ENCODE data around the gene ERBB2.
"Not testable (repeated sequence)": the region's sequence is repeated elsewhere in the genome, so short reads cannot be mapped to it uniquely, and the experiment has no call there.

Gene ERBB2

DNA sequence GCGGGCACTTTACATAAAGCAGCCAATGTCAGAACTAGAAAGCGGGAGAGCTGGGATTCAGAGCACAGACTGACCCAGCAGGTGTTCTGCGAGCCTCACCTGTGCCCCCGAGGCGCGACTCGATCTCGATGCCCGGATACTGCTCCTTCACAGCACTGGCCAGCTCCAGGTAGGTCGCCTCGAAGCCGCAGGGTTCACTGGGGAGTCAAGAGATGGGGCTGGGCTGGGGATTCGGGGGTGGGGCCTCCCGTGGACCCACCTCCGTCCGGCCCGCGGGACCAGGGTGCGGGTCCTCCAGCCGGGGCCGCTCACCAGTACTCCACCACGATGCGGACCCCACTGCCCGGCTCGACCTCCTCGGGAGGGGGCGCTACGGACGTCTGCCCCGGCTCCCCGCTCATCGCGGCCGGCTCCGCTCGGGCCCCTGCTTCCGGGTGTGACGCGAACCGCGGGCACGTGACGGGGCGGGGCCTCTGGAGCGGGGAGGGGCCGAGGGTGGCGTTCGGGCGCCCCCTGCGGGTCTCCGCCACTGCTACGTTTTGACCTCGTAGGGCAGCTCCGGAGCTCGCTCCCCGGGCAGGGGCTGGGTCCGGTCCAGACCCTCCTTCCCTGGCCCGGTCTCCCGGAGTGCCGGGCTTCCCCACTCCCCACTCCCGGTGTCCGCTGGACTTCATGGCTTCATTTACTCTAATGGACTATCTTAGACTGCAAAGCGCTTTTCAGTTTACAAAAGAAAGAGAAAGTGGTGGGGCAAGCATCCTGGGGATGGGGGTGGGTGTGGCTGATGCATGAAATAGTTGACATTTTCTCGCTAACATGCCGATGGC, 30.4 kb downstream of the ERBB2 start, which contains the start of gene MIEN1:
TSS of gene MIEN1 (minus strand) at position 438 of the 827 bp plus-strand sequence. CDS start at position 401, 37 bp downstream.
- FAIRE-seq, result no peak

DNA sequence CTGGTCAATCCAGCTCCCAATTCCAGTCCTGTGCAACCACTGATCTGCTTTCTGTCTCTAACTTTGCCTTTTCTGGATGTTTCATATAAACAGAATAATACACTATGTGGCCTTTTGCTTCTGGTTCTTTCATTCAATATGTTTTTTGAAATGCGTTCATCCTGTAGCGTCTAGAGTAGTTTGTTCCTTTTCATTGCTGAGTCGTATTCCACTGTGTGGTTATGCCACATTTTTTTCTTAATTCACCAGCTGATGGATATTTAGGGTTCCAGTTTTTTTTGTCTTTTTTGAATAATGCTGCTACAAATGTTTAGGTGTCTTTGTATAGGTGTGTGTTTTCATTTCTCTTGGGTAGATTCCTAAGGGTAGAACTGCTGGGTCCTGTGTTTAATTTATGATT, 32.7 kb downstream of the ERBB2 start:
- FAIRE-seq, result no peak

DNA sequence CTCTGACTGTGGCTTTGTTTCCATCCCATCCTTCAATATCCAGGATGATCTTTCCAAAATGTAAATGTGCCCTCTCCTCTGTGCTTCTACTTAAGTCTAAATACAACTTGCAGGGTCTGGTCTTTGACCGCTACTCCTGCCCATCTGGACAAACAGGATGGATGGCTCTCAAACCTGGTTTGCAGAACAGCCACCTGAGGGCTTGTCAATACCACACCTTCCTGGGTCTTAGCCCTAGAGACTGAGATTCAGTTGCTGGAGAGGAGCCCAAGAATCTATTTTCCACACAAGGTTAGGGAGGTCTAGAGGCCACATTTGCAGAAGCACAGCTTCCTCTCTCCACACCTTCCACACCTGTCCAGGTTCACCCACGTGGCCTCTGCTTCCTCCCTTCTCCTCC, 36.0 kb downstream of the ERBB2 start:
- FAIRE-seq, result no peak

DNA sequence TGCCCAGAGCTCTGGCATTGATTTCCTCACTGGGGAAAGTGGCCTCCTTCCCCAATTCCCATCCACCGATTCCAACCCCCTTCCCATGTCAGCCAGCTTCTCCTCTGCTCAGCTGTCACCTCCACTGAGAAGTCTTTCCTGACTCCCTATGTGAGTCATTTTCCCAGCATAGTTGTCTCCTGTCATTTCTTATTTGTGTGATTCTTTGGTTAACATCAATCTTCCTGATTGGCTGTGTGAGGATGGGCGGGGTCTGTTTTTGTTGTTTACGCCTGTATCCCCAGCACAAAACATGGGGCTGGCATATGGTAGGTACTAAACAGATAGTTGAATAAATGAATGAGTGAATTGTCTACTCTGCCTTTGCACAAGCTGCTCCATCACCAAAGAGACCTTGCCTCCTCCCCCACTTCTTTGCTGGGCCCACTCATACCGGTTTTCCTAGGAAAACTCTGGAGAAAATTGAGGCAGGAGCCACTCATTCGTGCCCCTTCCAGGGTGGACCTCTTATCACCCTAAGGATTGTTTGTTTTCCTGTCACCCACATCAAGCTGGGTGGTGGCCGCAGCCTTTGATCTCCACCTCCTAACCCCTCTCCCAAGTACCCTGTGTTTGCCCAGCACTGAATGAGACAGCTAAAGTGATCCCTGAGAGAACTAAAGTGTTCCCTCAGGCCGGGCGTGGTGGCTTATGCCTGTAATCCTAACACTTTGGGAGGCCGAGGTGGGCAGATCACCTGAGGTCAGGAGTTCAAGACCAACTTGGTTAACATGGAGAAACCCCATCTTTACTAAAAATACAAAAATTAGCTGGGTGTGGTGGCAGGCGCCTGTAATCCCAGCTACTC, 36.7 kb downstream of the ERBB2 start:
- FAIRE-seq, result no peak

DNA sequence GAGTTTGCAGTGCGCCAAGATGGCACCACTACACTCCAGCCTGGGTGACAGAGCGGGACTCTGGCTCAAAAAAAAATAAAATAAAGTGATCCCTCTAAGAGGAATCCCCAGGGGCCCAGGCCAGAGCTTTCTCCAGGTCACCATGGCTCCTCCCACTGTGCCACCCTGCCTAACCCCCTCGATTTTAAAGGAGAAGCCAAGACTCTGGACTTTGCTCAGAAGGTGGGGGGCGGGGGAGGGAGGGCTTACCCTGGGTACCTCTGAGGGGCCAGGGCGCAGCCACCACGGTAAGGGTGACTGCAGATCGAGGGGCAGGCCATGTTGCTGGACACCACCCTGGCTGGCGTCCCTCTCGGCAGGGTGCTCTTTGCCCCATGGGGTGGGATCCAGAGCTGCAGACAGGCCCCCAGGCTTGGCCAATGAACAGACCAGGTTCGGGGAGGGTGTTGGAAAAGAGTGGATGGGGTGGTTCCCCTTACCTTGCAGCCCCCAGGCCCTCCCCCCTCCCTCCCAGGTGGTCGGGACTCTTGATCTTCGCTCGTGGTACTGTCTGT, 37.4 kb downstream of the ERBB2 start:
- no peak for FAIRE-seq

DNA sequence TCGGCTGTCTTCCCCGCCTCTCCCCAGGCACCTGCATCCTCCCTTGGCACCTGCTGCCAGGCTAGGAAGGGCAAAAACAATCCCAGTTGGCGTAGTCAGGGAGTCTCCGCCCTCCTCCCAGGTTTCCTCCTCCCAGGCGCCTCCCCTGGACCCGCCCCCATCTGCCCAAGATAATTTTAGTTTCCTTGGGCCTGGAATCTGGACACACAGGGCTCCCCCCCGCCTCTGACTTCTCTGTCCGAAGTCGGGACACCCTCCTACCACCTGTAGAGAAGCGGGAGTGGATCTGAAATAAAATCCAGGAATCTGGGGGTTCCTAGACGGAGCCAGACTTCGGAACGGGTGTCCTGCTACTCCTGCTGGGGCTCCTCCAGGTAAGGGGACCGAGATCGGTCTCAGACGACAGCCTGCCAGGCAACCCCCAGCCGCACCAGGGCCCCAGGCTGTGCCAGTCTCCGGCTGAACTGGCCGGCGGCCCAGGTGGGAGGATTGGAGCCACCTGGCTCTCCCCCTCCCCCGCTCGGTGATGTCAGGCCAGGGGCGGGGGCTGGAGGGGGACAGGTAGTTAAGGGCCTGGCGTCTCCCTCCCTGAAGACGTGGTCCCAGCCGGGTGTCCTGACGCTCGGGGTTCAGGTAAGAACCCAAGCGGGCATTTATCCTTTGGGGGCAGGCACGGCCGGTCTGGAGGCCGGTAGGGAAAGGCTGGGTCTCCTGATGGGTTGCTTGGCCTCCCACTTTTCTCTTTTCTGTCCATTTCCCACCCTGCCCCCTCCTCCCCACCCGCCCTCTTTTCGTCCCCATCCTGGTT, 38.1 kb downstream of the ERBB2 start, which contains the start of gene GRB7:
TSS of gene GRB7 (plus strand) at position 179 of the 808 bp plus-strand sequence. CDS start 4,364 bp downstream, outside the sequence.
- FAIRE-seq, result no peak

DNA sequence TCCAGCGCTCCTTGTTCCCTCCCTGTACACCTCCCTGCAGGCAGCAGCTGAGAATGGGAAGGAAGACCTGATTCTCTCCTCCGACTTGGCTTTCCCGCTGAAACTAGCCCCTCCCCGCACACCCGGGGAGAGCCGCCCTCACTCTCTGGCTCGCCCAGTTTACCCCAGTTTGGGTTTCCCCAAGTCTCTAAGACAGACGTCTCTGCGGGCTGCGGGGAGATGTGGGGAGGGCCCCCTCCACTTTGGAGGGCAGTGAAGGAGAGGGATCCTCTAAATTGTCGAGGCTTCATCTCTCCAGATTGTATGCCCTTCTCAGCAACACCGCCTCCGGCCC, 38.7 kb downstream of the ERBB2 start:
- FAIRE-seq, result no peak

DNA sequence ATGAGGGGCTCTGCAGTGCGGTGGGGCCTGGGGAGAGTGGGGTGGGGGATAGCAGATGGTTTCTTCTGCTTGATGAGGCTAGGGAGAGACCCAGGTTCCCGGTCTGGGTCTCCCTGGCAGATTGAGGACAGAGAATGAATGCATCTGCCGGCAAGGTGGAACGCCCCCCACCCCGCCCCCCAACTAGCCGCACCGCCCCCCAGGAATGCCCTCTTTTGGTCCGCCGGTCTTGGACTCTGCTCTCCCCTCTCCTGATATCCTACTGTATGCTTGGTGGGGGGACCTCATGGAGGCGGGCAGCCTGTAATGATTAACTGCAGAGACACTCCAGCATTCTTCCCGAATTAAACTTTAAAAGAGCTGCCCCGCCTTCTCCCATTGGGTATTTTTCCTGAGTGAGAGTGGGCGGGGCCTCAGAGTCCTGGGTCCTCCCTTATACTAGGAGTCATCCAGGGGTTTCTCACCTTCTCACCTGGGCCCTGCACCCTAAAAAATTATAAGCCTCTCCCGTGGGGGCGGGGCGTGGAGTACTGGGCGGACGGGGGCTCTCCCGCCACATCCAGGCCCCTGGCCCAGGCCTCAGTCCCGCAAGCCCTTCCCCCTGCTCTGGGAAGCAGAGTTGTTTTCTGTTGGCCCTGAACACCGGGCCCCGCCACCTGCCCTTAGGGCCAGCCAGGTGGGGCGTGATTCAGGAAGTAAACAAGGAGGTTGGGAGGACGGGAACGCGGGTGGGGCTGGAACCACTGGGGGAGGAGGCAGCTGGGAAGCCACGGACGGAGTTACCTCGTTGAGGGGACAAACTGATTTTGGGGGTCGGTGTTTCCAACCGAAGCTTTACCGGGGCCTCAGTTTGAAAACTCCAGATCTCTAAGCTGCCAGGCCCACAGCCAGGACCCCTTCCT, 39.4 kb downstream of the ERBB2 start:
- FAIRE-seq, result no peak

DNA sequence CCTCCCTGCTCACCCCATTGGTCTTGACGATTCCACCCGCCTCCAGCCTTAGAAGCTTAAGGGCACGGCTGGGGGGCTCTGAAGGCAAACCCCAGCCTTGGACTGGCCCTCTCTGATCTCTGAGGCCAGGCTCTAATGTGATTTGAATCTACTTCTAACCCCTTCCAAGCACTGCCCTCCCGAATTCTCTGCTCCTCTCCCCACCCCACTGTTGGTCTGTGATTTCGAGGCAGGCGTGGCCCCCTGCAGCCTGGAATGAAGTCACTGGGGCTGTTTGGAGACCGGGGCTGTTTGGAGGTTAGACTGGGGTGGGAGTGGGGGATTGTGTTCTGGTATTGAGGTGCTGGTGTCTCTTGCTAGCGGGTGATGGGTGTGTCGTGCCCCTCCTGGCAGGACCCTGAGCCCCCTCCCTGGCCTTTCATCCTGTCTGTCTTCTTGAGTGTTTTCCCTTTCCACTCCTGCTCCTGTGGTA, 40.1 kb downstream of the ERBB2 start:
- no peak for FAIRE-seq

DNA sequence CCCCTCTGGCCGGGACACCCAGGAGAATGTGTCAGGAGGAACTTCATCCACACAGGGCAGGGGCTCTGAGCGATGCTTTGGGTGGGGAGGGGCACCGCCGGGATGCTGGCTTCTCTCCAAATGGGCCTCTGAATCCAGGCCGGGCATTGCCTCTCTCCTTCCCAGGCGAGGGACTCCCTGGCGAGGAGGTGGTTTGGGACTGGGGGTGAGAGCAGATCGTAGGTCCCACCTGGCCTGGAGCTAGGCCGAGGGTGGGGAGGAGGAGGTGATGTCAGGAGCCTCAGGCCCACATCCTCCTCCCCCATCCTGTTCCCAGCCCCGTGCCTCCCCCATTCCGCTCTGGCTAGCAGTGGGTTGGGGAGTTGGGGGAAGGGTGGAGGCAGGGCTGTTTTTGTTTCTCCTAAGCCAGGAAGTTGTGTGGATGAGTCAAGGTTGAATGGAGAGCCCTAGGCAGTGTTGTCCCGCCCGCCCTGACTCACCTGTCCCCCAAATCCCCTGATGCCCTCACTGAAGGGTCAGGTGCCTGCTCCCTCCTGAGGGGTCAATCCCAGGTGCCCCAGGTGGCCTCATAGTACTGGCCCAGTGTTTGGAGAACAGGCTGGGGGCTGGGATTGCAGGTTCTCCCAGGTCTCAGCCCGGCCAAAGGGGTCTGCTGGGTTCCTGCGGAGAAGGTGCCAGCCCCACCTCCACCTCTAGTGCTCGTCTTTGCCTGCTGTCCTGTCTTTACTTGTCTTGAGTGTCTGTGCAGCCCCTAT, 40.7 kb downstream of the ERBB2 start:
- FAIRE-seq, result no peak

DNA sequence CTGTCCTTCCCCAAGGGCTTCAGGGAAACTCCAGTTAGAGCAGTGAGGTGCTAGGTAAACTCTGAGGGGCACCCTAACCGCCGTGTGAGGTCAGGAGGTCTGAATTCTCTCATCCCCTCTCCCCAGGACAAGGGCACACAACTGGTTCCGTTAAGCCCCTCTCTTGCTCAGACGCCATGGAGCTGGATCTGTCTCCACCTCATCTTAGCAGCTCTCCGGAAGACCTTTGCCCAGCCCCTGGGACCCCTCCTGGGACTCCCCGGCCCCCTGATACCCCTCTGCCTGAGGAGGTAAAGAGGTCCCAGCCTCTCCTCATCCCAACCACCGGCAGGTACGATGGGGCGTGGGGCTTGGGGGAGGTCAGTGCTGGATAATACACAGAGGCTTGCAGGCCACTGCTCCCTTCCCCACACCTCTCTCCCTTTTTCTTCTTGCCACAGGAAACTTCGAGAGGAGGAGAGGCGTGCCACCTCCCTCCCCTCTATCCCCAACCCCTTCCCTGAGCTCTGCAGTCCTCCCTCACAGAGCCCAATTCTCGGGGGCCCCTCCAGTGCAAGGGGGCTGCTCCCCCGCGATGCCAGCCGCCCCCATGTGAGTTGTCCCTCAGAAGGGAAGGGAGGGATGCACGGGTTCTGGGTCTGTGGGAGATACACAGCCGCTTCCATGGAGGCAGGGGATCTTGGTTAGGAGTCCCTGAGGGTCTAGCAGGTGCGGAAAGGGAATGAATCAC, 42.4 kb downstream of the ERBB2 start:
- FAIRE-seq, result no peak

DNA sequence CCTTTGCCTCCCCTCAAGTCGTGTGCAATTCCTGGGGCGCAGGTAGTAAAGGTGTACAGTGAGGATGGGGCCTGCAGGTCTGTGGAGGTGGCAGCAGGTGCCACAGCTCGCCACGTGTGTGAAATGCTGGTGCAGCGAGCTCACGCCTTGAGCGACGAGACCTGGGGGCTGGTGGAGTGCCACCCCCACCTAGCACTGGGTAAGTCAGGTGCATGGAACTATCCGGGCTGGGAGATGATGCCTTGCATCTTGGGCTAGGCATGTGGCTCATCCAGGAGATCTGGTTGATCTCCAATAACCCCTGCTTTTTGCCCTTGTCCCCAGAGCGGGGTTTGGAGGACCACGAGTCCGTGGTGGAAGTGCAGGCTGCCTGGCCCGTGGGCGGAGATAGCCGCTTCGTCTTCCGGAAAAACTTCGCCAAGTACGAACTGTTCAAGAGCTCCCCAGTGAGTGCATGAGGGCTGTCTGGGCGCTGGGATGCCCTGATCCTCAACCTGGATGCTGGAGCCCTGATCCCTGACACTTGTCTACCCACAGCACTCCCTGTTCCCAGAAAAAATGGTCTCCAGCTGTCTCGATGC, 43.1 kb downstream of the ERBB2 start:
- no peak for FAIRE-seq

DNA sequence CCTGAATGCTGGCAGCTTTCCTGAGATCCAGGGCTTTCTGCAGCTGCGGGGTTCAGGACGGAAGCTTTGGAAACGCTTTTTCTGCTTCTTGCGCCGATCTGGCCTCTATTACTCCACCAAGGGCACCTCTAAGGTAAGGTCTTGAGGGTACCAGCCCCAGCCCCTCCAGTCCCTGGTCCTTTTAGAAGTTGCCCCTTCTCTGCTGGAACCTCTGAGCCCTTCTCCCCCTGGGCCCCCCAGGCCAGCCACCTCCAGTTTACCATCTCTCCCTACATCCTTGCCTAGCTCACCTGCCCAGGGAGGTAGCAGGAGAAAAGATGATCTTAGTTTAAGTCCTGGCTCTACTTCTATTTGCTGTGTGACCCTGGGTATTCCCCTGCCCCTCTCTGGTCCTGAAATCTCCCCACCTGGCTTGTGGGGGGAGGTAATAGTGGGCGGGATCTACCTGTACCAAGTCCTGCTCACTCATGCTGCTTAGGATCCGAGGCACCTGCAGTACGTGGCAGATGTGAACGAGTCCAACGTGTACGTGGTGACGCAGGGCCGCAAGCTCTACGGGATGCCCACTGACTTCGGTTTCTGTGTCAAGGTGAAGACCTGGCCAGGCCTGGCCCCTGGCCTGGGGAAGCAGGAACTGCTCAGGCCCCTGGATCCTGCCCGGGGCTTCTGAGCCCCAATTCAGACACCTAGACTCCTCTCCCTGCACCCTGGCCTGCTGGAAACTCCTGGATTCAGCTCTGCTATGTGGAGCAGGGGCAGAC, 44.4 kb downstream of the ERBB2 start:
- FAIRE-seq, result no peak

DNA sequence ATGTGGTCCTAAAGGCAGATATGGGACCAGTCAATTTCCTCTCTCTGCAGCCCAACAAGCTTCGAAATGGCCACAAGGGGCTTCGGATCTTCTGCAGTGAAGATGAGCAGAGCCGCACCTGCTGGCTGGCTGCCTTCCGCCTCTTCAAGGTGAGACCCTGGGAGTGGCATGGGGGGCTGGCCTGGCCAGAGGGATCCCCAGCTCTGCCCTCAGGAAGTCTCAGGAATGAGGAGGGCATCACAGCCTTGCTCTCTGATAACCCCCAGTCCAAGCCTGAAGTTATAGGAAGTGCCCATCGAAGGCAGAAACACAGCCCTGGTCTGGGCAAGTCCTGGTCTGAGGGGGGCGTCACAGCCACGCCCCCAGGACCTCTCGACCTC, 45.0 kb downstream of the ERBB2 start:
- FAIRE-seq, result no peak

DNA sequence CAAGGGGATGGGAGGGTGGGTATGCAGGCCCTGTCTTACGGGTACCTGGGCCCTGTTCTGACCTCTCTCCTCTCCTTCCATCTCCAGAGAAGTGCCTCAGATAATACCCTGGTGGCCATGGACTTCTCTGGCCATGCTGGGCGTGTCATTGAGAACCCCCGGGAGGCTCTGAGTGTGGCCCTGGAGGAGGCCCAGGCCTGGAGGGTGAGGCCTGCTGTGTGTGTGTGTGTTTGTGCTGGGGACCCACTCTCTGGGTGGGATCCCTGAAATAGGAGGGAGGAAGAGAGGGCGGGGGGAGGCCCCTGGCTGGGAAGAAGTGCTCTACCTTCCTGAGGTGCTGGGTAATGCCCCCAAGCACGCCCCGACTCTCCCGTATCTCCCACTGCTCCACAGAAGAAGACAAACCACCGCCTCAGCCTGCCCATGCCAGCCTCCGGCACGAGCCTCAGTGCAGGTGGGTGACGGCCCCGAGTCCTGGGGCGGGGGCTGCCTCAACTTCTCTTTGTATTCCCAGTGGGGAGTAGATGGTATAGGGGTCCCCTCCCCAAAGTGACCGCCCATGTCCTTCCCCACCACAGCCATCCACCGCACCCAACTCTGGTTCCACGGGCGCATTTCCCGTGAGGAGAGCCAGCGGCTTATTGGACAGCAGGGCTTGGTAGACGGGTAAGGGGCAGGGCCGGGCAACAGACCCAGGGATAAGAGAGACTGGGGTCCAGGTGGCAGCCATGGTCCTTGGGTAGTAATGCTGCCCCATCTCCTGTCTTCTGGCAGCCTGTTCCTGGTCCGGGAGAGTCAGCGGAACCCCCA, 45.7 kb downstream of the ERBB2 start:
- FAIRE-seq, result no peak

DNA sequence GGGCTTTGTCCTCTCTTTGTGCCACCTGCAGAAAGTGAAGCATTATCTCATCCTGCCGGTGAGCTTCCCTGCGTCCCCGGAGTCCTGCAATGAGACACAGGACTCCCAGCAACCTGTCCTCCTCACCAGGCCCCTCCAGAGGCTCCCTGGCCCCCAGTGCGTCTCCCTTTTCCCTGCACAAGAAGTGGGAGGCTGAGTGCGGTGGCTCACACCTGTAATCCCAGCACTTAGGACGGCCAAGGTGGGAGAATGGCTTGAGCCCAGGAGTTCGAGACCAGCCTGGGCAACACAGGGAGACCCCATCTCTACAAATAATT, 46.2 kb downstream of the ERBB2 start:
- no peak for FAIRE-seq

DNA sequence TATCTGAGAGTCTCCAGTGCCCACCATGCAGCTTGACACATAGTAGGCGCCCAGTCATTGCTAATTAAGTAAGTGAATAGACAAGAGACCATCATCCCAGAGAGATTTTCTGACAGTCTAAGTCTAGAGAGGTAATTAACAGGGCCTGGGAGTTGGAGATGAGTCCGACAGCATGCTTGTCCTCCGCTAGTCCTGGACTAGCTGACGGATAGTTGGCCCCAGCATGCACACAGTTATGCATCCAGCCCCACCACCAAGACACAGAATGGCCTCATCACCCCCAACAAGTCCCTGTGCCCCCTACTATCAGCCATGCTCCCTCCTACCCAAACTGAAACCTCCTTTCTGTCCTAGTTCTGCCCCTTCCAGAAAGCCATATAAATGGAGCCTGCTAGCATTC, 47.9 kb downstream of the ERBB2 start:
- no peak for FAIRE-seq

DNA sequence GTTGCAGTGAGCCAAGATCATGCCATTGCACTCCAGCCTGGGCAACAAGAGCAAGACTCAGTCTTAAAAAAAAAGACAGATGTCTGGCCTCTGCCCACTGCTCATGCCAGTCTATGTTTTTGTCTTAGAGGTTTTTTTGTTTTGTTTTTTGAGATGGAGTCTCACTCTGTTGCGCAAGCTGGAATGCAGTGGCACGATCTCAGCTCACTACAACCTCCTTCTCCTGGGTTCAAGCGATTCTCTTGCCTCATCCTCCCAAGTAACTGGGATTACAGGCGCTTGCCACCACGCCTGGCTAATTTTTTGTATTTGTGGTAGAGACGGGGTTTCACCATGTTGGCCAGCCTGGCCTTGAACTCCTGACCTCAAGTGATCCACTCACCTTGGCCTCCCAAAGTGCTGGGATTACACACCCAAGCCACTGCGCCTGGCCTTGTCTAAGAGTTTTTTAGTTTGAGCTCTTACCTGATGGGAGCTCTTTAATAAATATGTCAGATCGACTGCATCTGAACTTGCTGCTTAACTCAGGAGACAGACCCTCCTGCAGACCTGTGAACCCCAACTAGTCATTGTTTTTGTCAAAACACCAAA, 48.7 kb downstream of the ERBB2 start:
- FAIRE-seq, result not testable (repeated sequence)
